Caki2 (cell line): Measurements from ENCODE around the gene PRDM16. TPM values are rescaled to one million over a fixed set of nuclear protein-coding genes. Genes with fewer than 3 reads are reported as not detected.

Experiments used
- DNase-seq: peaks from one replicate; pipeline ENCODE4 v3.0.0-alpha.2; 2015; ENCODE audit warnings: low read depth
- in situ Hi-C: cut with HindIII; loops from 2 replicates; pipeline ENCODE4 v1.10.0; 2016; ENCODE audit warnings: low sequenced_read_pairs, low pct_unique_long_range_greater_than_20kb, mixed read lengths
- total RNA-seq: library from RNA; depleted of rRNA; stranded (reverse); fragments of >200 nt; shearing (Covaris generic); gene quantifications from 2 replicates; pipeline ENCODE4 v1.2.3, GENCODE V29; 2014; ENCODE audit warnings: low replicate concordance

Gene PRDM16
- total RNA-seq, 1 experiment from 2014 or later, result not detected

- no peak for DNase-seq
- in situ Hi-C loops, result no loop called here
Observed at GRCh38 chr1:3467096-3468036, 398.4 kb downstream of the PRDM16 start.

GRCh38 chr1:3468236-3469103, 399.5 kb downstream of the PRDM16 start:
- in situ Hi-C loops, result no loop called here

GRCh38 chr1:3469104-3469848, 400.3 kb downstream of the PRDM16 start:
- in situ Hi-C loops, result no loop called here
- DNase-seq, result no peak

More at GRCh38 chr1:3468236-3469103, 399.5 kb downstream of the PRDM16 start:
- no peak for DNase-seq

- in situ Hi-C loops, result no loop called here
- no peak for DNase-seq
Observed at GRCh38 chr1:3469849-3470649, 401.0 kb downstream of the PRDM16 start.

GRCh38 chr1:3470650-3471355, 401.8 kb downstream of the PRDM16 start:
- in situ Hi-C loops, result no loop called here
- no peak for DNase-seq

GRCh38 chr1:3471356-3472087, 402.5 kb downstream of the PRDM16 start:
- in situ Hi-C loops, result no loop called here
- peak; percentile 48 for DNase-seq

GRCh38 chr1:3472088-3472850, 403.3 kb downstream of the PRDM16 start:
- in situ Hi-C loops, result no loop called here
- DNase-seq, result no peak

DNA sequence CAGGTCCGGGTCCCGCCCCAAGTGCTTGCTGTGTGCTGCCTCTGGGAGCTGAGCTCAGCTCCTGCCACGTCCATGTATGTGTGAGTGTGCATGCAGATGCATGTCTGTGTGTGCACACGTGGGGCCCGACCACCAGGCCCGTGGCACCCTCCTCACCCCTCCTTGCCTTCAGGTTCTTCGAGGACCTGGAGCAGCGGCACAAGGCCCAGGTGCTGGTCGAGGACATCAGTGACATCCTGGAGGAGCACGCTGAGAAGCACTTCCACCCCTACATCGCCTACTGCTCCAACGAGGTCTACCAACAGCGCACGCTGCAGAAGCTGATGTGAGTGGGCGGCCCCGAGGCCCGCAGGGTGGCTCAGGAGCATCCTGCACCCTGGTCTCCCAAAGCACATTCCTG, 403.9 kb downstream of the PRDM16 start:
- in situ Hi-C loops, result no loop called here
- DNase-seq, result no peak

DNA sequence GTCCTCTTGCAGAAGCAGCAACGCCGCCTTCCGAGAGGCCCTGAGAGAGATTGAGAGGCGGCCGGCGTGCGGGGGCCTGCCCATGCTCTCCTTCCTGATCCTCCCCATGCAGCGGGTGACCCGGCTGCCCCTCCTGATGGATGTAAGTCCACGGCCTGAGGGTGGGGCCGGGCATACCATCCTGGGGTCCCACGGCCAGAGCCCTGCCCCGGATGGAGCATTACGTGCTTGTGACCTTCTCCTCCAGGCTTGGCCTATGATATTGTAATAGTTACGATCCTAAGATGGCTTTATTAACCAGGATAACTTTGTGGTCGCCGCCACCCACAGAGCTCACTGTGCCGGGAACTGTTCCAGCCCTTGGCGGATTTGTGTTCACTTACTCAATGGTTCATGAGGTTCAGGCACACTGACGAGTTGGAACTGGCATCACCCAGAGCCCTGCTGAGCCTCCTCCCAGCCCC, 404.4 kb downstream of the PRDM16 start:
- DNase-seq, result no peak
- in situ Hi-C loops, result no loop called here

- DNase-seq, result no peak
- in situ Hi-C loops, result no loop called here
Observed at GRCh38 chr1:3474016-3474415, 405.0 kb downstream of the PRDM16 start.

- in situ Hi-C loops, result no loop called here
- no peak for DNase-seq
Observed at GRCh38 chr1:3474421-3474820, 405.4 kb downstream of the PRDM16 start.

GRCh38 chr1:3475839-3476573, 407.0 kb downstream of the PRDM16 start:
- in situ Hi-C loops, result no loop called here

DNA sequence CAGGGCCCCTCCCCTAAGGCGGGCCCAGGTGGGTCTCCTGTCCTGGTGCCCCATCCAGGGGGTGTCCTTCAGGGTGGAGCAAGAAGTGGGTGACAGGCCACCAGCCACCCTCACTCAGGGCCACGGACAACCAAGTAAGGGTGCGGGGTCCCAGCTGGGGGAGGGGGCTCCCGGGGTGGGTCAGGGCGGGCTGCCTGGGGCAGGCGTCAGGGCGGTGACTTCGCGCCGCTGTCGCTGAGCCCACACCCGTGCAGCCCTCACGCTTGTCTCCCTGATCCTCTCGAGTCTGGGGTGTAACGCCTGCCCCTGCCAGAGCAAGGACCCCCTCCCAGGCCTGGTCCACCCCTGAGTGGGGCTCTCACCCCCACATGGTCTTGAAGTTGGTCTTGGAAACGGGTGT, 407.7 kb downstream of the PRDM16 start:
- in situ Hi-C loops, result no loop called here
- DNase-seq, result no peak

More at GRCh38 chr1:3475839-3476573, 407.0 kb downstream of the PRDM16 start:
- no peak for DNase-seq

DNA sequence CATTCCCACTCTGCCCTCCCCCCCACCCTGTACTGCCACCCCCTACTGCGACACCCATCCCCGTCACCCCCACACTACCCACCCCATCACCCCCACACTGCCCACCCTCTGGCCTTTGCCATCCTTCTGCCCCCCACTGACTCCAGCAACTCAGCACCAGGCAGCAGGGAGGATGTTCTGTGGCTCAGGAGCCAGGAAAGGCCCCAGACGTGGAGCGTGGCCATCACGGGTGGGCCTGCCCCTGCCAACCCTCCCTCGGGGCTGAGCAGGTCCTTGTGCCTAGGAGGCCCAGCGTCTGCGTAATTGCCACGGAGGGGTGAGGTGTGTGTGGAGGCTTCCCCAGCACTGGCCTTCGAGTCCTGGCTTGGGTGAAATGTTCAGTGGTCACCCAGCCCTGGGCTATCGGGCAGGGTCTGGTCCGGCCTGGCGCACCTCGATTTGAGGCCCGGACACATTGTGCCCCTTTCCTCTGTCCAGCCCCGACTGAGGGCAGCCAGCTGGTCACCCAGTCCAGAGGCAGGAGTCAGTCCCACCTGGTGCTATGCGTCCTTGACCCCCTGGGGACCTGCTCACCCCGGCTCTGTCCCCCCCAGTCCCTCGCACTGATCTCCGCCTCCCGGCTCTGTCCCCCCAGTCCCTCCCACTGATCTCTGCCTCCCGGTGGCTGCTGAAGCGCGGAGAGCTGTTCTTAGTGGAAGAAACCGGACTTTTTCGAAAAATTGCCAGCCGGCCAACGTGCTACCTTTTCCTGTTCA, 408.4 kb downstream of the PRDM16 start:
- in situ Hi-C loops, result no loop called here
- DNase-seq, result no peak
